Activated naive CD4-positive, alpha-beta T cell treated with anti-CD3 and anti-CD28 coated beads, Interleukin-2, amount 10 ng/mL, durations not matched to agents 7 days and 5 days (primary cell): ENCODE results near the gene TWF2.

ENCODE experiments used
- CTCF ChIA-PET: fragments of 350-600 bp; sonication (Branson Sonifier 250); formaldehyde crosslinking; loops from one replicate; lab custom pipeline; 2021; ENCODE audit warnings: antibody characterized with exemption; lab: Charles Lee
- DNase-seq: peaks from one replicate; pipeline ENCODE4 v3.0.0-alpha.2; 2020
- H3K27ac Mint-ChIP-seq: one replicate; pipeline ENCODE4 v1.8.0; 2021; ENCODE audit warnings: mild to moderate bottlenecking, moderate library complexity, mixed read lengths
- H3K27me3 Mint-ChIP-seq: one replicate; pipeline ENCODE4 v1.8.0; 2021; ENCODE audit warnings: mild to moderate bottlenecking, mixed read lengths
- H3K36me3 Mint-ChIP-seq: one replicate; pipeline ENCODE4 v1.8.0; 2021; ENCODE audit warnings: mixed read lengths
- H3K4me1 Mint-ChIP-seq: one replicate; pipeline ENCODE4 v1.8.0; 2021; ENCODE audit warnings: mixed read lengths
- H3K4me3 Mint-ChIP-seq: one replicate; pipeline ENCODE4 v1.8.0; 2021; ENCODE audit warnings: mild to moderate bottlenecking, moderate library complexity, mixed read lengths
- H3K9me3 Mint-ChIP-seq: one replicate; pipeline ENCODE4 v1.8.0; 2021; ENCODE audit warnings: mixed read lengths

Gene TWF2

DNA sequence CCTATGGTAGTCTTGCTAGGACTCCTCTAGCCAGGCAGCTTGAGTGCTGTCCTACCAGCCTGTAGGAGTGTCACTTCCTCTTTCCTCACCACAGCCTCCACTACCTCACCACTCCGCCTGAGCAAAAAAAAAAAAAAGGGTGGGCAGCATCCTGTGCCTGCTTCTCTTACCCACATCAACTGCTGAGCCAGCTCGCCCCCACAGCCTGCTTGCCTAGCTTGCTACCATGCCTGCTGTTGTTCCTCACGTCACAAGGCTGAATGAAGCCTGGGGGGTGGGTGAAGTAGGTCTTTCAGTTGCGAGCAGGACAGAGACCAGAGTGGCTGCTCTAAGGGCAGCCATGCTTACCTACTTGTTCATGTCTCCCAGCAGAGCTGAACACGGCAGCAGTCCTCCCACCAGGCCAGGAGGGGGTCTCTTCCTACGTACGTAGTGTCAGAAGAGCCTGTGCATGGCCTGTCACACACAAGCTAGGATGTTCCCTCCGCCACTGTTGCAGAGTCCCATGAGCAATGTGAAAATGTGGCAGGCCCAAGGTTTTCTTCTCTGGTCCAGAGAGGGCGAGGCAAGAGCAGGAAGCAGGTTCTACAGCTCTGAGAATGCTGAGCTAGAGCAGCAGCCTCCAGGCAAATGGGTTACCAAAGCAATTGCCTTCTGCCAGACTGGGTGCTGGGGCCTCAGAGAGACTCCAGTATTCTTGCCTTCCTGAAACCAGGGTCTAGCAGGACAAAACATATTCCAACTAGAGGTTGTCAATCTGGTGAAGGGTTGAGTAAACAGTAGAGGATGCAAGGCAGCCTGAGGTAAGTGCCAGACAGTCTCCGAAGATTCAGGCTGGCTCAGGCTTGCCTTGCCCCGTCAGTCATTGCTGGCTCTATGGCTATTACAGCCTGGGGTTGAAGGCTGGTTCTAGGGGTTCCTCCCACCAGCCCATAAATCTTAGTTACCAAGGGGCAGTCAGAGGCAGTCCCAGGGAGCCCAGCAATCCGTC lies 14.7 kb upstream of the TWF2 start:
- peak; percentile 91 for DNase-seq
- H3K9me3 Mint-ChIP-seq, result no peaks in the 10 kb centered on the region
- peaks cover 96% of the 10 kb centered on the region for H3K4me1 Mint-ChIP-seq
- peak overlapping the region; percentile 73 for H3K4me3 Mint-ChIP-seq
- peaks cover 87% of the 10 kb centered on the region for H3K36me3 Mint-ChIP-seq
- H3K27me3 Mint-ChIP-seq, result no peaks in the 10 kb centered on the region
- peak overlapping the region; percentile 99 for H3K27ac Mint-ChIP-seq
- CTCF ChIA-PET, result interaction anchor here (0.7 to 3.2 kb wide), 12 partner anchors 9 to 190 kb away, joined by 3 to 26 read pairs (median 7); partner anchors contain the start of gene WDR82

DNA sequence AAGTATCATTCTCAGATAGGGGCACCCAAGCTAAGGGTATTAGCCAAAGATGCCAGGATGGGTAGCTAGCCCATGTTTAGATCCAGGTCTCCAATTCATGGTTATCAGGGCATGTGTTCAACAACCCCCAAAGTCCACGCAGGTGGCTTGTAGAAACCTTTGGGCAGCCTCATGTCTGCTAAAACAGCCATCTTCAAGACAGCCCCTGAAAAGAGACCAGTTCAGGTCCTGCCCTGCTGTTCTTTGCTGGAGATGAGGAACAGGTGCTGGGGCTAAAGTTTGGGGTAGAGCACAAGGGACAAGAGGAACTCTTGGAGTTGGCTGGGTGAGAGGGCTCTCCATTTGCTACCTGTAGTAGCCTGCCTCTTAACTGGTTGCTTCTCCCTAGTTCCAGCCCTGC lies 11.2 kb upstream of the TWF2 start:
- CTCF ChIA-PET, result interaction anchor here (2.2 kb wide), 1 partner anchor 10 kb away, joined by 8 read pairs; no protein-coding TSS in a partner anchor
- Mint-ChIP-seq H3K4me3 (no peak overlapping the region), H3K36me3 (peaks cover 77% of the 10 kb centered on the region), H3K4me1 (peaks cover 91% of the 10 kb centered on the region), H3K9me3 (no peaks in the 10 kb centered on the region), H3K27ac (peak overlapping the region; percentile 81), H3K27me3 (no peaks in the 10 kb centered on the region)
- peak; percentile 18 for DNase-seq

DNA sequence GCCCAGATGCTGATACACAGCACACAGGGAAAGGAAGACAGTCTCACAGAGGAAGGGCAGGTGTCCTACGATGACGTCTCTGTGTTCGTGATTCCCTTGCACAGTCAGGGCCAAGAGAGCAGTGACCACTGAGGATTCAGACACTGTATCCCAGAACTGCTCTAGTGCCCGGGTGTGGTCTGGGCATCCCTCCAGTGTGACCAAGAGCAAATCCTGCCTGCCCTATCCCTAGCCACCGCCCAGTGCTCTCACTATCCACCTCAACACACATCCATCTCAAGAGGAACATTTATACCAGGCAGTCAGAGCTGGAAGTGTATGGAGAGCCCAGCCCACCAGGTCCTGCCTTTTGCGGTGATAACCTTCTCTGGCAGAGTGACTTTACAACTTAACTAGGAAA lies 10.7 kb upstream of the TWF2 start:
- Mint-ChIP-seq H3K4me3 (no peak overlapping the region), H3K4me1 (peaks cover 91% of the 10 kb centered on the region), H3K36me3 (peaks cover 73% of the 10 kb centered on the region), H3K9me3 (no peaks in the 10 kb centered on the region), H3K27me3 (no peaks in the 10 kb centered on the region), H3K27ac (peak overlapping the region; percentile 81)
- CTCF ChIA-PET, result interaction anchor here (2.2 kb wide), 1 partner anchor 9 kb away, joined by 8 read pairs; no protein-coding TSS in a partner anchor
- peak; percentile 20 for DNase-seq

DNA sequence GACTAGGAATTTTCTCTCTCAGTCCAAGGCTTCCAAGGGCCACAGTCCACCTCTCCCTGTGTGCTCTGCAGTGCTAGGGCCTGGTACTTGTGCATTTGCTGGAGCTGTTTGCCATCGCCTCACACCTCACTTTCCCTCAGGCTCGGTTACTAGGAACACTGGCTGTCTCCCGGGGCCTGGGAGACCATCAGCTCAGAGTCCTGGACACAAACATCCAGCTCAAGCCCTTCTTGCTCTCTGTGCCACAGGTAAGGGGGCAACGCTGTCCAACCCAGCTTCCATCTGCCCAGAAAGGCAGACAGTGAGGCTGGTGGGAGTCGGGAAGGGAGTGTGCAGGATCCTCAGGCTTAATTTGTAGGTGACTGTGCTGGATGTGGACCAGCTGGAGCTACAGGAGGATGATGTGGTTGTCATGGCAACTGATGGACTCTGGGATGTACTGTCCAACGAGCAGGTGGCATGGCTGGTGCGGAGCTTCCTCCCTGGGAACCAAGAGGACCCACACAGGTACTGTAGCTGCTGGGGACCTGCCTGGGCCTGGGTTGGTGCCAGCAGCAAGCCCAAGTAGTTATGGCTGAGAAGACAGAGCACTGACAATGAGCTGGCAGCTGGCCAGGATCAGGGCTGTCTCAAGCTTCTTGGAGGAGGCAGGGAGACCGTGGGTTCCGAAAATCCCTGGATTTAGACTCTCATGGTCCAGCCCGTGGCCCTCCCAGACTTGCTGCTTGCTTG lies 10.0 kb upstream of the TWF2 start:
- Mint-ChIP-seq H3K9me3 (no peaks in the 10 kb centered on the region), H3K27me3 (no peaks in the 10 kb centered on the region), H3K36me3 (peaks cover 67% of the 10 kb centered on the region), H3K4me1 (peaks cover 91% of the 10 kb centered on the region), H3K27ac (peak overlapping the region; percentile 81), H3K4me3 (peak overlapping the region; percentile 14)
- CTCF ChIA-PET, result interaction anchor here (0.9 to 2.2 kb wide), 2 partner anchors 9 to 19 kb away, joined by 3 to 8 read pairs; no protein-coding TSS in a partner anchor
- peak; percentile 25 for DNase-seq

DNA sequence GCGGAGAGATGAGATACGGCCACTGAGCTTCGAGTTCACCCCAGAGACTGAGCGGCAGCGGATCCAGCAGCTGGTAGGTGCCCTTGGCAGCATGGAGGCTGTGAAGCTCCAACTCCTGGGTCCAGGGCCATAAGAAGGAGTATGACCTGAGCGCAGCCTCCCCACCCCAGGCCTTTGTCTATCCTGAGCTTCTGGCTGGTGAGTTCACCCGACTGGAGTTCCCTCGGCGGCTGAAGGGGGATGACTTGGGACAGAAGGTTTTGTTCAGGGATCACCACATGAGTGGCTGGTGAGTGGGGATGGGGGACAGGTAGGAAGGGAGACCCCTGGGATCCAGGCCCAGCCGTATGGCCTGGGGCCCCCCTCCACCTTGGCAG lies 9.2 kb upstream of the TWF2 start:
- no peak for DNase-seq
- Mint-ChIP-seq H3K9me3 (no peaks in the 10 kb centered on the region), H3K4me1 (peaks cover 91% of the 10 kb centered on the region), H3K36me3 (peaks cover 61% of the 10 kb centered on the region), H3K27ac (peak overlapping the region; percentile 92), H3K4me3 (peak overlapping the region; percentile 87), H3K27me3 (no peaks in the 10 kb centered on the region)
- CTCF ChIA-PET, result interaction anchor here (0.9 to 2.2 kb wide), 3 partner anchors 8 to 29 kb away, joined by 3 to 8 read pairs (median 5); no protein-coding TSS in a partner anchor

DNA sequence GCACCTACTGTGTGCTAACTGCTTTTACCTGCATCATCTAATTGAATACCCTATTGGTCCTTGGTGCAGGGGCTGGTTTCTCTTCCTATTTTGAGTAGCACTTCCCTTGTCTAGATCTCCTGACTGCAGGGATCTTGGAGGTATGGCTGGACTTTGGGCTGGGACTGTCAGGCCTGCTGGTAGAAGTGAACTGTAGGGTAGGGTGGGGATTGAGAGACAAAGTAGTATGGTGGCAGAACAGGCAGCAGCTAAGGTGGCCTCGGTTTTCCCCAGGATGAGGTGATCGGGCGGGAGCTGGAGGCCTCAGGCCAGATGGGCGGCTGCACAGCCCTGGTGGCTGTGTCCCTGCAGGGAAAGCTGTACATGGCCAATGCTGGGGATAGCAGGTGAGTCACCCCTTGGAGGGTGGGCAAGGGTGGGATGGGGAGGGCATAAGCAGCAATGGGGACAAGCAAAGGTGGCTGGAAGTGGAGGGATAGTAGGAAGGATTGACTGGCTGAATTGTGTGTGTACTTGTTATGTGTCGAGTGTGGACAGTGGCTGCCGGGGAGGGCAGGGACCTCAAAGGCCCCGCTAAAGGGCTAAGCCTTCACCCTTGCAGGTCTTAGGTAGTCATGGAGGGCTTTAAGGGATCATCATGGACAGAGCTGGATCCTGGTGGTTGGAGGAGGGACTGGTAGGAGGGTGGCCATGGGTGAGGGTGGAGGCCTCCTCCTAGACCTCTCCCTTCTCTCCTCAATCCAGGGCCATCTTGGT lies 8.6 kb upstream of the TWF2 start:
- no peaks in the 10 kb centered on the region for H3K9me3 Mint-ChIP-seq
- CTCF ChIA-PET, result interaction anchor here (2.1 kb wide), 1 partner anchor 29 kb away, joined by 5 read pairs; no protein-coding TSS in a partner anchor
- peak overlapping the region; percentile 92 for H3K27ac Mint-ChIP-seq
- peaks cover 57% of the 10 kb centered on the region for H3K36me3 Mint-ChIP-seq
- H3K4me3 Mint-ChIP-seq, result peak overlapping the region; percentile 87
- DNase-seq, result peak; percentile 21
- no peaks in the 10 kb centered on the region for H3K27me3 Mint-ChIP-seq
- H3K4me1 Mint-ChIP-seq, result peaks cover 89% of the 10 kb centered on the region

DNA sequence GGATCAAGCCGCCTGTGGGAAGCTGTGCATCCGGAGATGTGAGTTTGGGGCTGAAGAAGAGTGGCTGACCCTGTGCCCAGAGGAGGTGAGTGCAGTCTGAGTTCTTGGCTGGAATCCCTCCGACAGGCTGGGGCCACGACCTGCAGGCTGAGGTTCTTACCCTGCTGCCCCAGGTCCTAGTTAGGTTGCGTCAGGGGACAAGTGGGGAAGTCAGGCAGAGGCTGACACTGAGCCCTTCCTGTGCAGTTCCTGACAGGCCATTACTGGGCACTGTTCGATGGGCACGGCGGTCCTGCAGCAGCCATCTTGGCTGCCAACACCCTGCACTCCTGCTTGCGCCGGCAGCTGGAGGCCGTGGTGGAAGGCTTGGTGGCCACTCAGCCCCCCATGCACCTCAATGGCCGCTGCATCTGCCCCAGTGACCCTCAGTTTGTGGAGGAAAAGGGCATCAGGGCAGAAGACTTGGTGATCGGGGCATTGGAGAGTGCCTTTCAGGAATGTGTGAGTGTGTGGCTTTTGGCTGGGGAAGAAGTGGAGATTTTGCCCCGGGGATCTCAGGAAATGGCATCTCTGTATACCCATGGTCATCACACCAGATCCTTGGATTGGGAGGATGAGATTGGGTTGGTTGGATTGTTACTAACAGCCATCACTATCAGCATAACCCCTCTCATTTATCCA lies 7.9 kb upstream of the TWF2 start:
- H3K27me3 Mint-ChIP-seq, result no peaks in the 10 kb centered on the region
- CTCF ChIA-PET, result interaction anchor here (1.0 to 2.1 kb wide), 6 partner anchors 11 to 40 kb away, joined by 3 to 5 read pairs (median 4); partner anchors contain the start of gene GLYCTK
- H3K36me3 Mint-ChIP-seq, result peaks cover 51% of the 10 kb centered on the region
- H3K4me1 Mint-ChIP-seq, result peaks cover 87% of the 10 kb centered on the region
- peak overlapping the region; percentile 87 for H3K4me3 Mint-ChIP-seq
- peak overlapping the region; percentile 92 for H3K27ac Mint-ChIP-seq
- peak; percentile 32 for DNase-seq
- no peaks in the 10 kb centered on the region for H3K9me3 Mint-ChIP-seq

DNA sequence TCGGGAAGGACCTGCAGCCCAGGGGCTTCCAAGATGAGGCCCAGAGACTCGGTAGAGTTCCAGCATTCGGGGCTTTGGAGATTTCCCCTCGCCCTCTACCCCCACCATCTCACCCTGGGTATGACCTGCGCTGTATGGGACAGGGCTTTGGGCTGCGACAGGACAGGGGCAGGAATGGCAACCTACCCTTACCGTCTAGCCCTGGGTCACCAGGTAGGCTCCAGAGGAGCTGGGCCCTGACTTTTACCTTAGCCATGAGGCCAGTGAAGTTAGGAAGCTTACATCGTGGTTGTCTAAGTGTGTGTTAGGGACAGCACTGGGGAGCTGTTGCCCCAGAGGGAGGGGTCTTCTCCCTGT lies 7.3 kb upstream of the TWF2 start:
- H3K27ac Mint-ChIP-seq, result peak overlapping the region; percentile 92
- no peaks in the 10 kb centered on the region for H3K9me3 Mint-ChIP-seq
- peak overlapping the region; percentile 87 for H3K4me3 Mint-ChIP-seq
- CTCF ChIA-PET, result interaction anchor here (1.0 to 2.1 kb wide), 6 partner anchors 11 to 41 kb away, joined by 3 to 5 read pairs (median 4); partner anchors contain the start of gene GLYCTK
- no peaks in the 10 kb centered on the region for H3K27me3 Mint-ChIP-seq
- no peak for DNase-seq
- peaks cover 86% of the 10 kb centered on the region for H3K4me1 Mint-ChIP-seq
- peaks cover 47% of the 10 kb centered on the region for H3K36me3 Mint-ChIP-seq

DNA sequence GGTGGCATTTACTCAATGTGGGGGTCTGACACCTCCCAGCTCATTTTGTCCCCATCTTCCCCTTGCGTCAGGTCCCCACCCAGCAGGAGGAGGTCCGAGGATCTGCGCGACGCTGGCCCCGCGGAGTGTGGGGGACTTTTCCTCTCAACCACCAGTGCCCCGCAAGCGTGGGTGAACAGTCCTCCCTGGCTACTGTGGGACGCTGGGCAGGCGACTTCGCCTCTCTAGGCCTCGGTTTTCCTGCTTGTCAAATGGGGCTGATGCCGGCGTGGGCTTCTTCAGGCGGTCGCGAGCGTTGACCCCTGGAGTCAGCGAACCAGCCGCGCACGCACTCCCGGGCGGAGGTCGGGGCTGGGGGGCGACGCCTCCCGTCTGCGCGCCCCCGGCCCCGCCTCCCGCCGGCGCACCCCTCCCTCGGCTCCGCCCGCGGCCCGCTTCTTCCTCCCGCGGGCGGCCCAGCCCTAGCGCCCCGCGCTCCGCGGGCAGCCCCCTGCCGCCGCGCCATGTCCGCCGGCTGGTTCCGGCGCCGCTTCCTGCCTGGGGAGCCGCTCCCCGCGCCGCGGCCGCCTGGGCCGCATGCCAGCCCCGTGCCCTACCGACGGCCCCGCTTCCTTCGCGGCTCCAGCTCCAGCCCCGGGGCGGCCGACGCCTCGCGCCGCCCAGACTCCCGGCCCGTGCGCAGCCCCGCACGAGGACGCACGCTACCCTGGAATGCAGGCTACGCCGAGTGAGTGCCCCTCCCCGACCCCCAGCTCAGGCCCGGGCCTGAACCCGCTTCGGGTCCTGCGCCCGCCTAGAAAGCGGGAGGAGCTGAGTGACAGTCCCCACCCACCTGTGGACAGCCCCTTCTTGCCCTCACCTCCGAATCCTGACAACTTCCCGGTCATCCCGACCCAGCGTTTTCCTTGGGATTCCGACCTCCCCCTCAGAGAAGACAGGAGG lies 6.6 kb upstream of the TWF2 start, which contains the start of gene PPM1M:
PPM1M (plus strand) TSS at position 438 of the 942 bp plus-strand sequence; CDS start at position 504, 66 bp downstream.
- peak within 1 kb of the TSS; percentile 92 for H3K27ac Mint-ChIP-seq
- H3K27me3 Mint-ChIP-seq, result no peaks in the 10 kb centered on the region
- peaks cover 88% of the 10 kb centered on the region for H3K4me1 Mint-ChIP-seq
- CTCF ChIA-PET, result interaction anchor here (1.0 to 10.0 kb wide), 8 partner anchors 11 to 94 kb away, joined by 3 to 106 read pairs (median 4); partner anchors contain the start of genes GLYCTK and WDR82
- peaks cover 49% of the 10 kb centered on the region for H3K36me3 Mint-ChIP-seq
- DNase-seq, result peak; percentile 75
- H3K9me3 Mint-ChIP-seq, result no peaks in the 10 kb centered on the region
- peak within 1 kb of the TSS; percentile 87 for H3K4me3 Mint-ChIP-seq

DNA sequence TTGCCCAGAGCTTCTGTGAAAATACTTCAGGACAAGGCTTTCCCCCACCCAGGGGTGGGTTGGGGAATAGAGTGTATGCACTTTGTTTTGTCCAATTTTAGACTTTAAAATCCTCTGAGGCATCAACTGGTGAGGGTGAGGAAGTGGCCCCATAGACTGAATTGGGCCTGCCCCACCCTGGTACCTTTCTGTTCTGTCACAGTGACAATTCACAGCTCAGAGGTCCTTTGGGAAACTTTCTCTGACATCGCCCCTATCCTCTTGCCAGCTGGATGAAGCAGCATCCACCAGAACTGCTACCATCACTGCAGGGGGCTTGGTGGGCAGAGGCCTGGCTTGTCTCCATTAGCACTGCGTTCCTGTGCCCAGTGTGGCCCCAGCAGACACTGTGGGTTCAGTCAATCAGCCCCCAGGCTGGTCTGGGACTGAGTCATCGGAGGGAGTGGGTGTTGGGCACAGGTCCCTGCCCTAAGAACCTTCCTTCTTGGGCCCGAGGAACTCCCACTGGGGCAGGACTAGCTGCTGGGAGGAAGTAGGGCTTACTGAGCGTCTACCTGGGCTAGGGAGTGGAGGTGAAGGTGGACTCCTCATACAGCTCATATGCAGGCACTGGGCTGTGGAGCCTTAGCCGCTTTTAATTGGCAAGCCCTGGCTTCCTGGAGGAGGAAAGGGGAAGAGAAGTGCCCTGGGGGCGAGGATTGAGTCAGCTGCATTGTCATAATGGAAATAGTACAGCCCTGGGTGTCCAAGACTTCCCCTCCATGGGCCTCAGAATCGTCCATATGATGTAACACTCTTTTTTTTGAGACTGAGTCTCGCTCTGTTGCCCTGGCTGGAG lies 5.1 kb upstream of the TWF2 start:
- Mint-ChIP-seq H3K27ac (peak overlapping the region; percentile 84), H3K9me3 (no peaks in the 10 kb centered on the region), H3K4me3 (peak overlapping the region; percentile 84), H3K4me1 (peaks cover 83% of the 10 kb centered on the region), H3K27me3 (no peaks in the 10 kb centered on the region), H3K36me3 (peaks cover 40% of the 10 kb centered on the region)
- DNase-seq, result peak; percentile 29
- CTCF ChIA-PET, result interaction anchor here (0.9 to 10.0 kb wide), 7 partner anchors 8 to 95 kb away, joined by 3 to 106 read pairs (median 5); partner anchors contain the start of genes TLR9 and WDR82

DNA sequence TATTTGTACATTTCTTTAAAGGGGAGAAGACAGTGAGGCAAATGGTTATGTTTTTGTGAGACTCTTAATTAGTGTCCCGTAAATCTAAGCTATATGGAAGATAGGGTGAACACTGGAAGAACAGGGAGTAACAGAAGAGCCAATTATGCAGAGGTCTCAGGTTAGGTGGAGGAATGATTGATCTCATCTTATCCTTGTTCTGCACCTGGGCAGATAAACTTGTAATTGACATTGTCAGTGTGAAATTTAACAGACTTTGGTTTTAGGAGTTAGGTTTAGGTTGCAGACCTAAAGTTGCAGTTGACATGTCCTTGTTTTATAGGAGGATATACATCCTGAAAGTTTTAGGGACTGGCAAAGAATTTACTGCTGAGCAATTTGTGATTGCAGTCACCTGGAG lies 3.1 kb upstream of the TWF2 start:
- no peaks in the 10 kb centered on the region for H3K27me3 Mint-ChIP-seq
- CTCF ChIA-PET, result interaction anchor here (1.0 to 10.0 kb wide), 4 partner anchors 10 to 97 kb away, joined by 5 to 106 read pairs (median 12); partner anchors contain the start of gene WDR82
- H3K4me1 Mint-ChIP-seq, result peaks cover 76% of the 10 kb centered on the region
- no peak overlapping the region for H3K4me3 Mint-ChIP-seq
- DNase-seq, result no peak
- peaks cover 27% of the 10 kb centered on the region for H3K36me3 Mint-ChIP-seq
- H3K9me3 Mint-ChIP-seq, result no peaks in the 10 kb centered on the region
- H3K27ac Mint-ChIP-seq, result peak overlapping the region; percentile 70
